H1 (cell line): Measurements from ENCODE around the gene ABI3BP. TPM values are rescaled to one million over a fixed set of nuclear protein-coding genes. Genes with fewer than 3 reads are reported as not detected.

Experiments
- CTCF ChIA-PET: fragments of 300-600 bp; sonication (Branson Sonifier 250); formaldehyde crosslinking; loops from one replicate; lab custom pipeline; 2021; ENCODE audit not compliant: partially characterized antibody; lab: Charles Lee
- POLR2A ChIA-PET: fragments of 300-600 bp; sonication (Branson Sonifier 250); formaldehyde crosslinking; loops from one replicate; lab custom pipeline; 2021; ENCODE audit warnings: inconsistent platforms; ENCODE audit not compliant: partially characterized antibody; lab: Charles Lee
- DNase-seq, 2 experiments: peaks; one replicate each; pipeline versions ENCODE4 v3.0.0 to v3.0.0-alpha.2; 2010 to 2022; ENCODE audit warnings: low spot score in 2 of 2, low read depth in 1 of 2, mixed read lengths in 1 of 2
- FAIRE-seq: peaks from 2 replicates; lab custom pipeline; 2011; peaks lifted over from hg19 to GRCh38; lab: Jason Lieb, UNC
- H2AFZ ChIP-seq: 2 replicates; pipeline ENCODE4 v1.8.1; 2012; ENCODE audit warnings: low read length, inconsistent platforms
- H2AK5ac ChIP-seq: 2 replicates; pipeline ENCODE4 v1.6.1; 2013; ENCODE audit warnings: low read depth, low read length
- H2BK120ac ChIP-seq: replicated peaks from 2 replicates; pipeline ENCODE3; 2013; ENCODE audit warnings: low read depth, low read length, inconsistent platforms
- H2BK12ac ChIP-seq: 2 replicates; pipeline ENCODE4 v1.6.1; 2013; ENCODE audit warnings: low read depth, low read length
- H2BK15ac ChIP-seq: 2 replicates; pipeline ENCODE4 v1.6.1; 2013; ENCODE audit warnings: low read length
- H2BK20ac ChIP-seq: 2 replicates; pipeline ENCODE4 v1.6.1; 2013; ENCODE audit warnings: low read length
- H2BK5ac ChIP-seq: 2 replicates; pipeline ENCODE4 v1.6.1; 2013; ENCODE audit warnings: low read depth, low read length
- H3K14ac ChIP-seq: 2 replicates; pipeline ENCODE4 v1.6.1; 2013; ENCODE audit warnings: inconsistent platforms; ENCODE audit not compliant: insufficient read length
- H3K18ac ChIP-seq: 2 replicates; pipeline ENCODE4 v1.6.1; 2013; ENCODE audit warnings: low read length; ENCODE audit errors: extremely low read depth
- H3K23ac ChIP-seq: 2 replicates; pipeline ENCODE4 v1.6.1; 2013; ENCODE audit warnings: inconsistent platforms; ENCODE audit not compliant: insufficient read length
- H3K23me2 ChIP-seq: 2 replicates; pipeline ENCODE4 v1.6.1; 2013; ENCODE audit warnings: low read depth, low read length
- H3K27ac ChIP-seq: 2 replicates; pipeline ENCODE4 v1.6.1; 2011; ENCODE audit warnings: low read depth, low read length, inconsistent platforms
- H3K27me3 ChIP-seq, 4 experiments: replicated peaks in 1 of 4; 1 replicate in 1 of 4; 2 replicates in 3 of 4; pipeline versions ENCODE4 v1.6.1 to v1.8.1; 2011 to 2013; ENCODE audit warnings: low read length in 3 of 4, mild to moderate bottlenecking in 3 of 4, inconsistent platforms in 2 of 4, mixed read lengths in 2 of 4, moderate library complexity in 1 of 4; ENCODE audit not compliant: control insufficient read depth in 3 of 4, insufficient read depth in 3 of 4; ENCODE audit errors: extremely low read depth in 1 of 4
- H3K36me3 ChIP-seq, 4 experiments: 2 replicates each; pipeline versions ENCODE4 v1.6.1 to v1.8.1; 2011 to 2013; ENCODE audit warnings: mild to moderate bottlenecking in 4 of 4, low read length in 3 of 4, moderate library complexity in 2 of 4, control low read depth in 1 of 4, inconsistent platforms in 1 of 4; ENCODE audit not compliant: insufficient read depth in 4 of 4, control insufficient read depth in 2 of 4
- H3K4ac ChIP-seq: replicated peaks from 2 replicates; pipeline ENCODE3; 2013; ENCODE audit warnings: low read length, low read depth, mixed read lengths, inconsistent platforms; ENCODE audit not compliant: insufficient read length
- H3K4me1 ChIP-seq, 4 experiments: replicated peaks in 1 of 4; 1 replicate in 1 of 4; 2 replicates in 3 of 4; pipeline versions ENCODE4 v1.6.1 to v1.8.1; 2011 to 2013; ENCODE audit warnings: low read length in 3 of 4, inconsistent platforms in 2 of 4, mixed read lengths in 1 of 4; ENCODE audit not compliant: insufficient read depth in 4 of 4, control insufficient read depth in 3 of 4
- H3K4me2 ChIP-seq, 2 experiments: 2 replicates each; pipeline versions ENCODE4 v1.6.1 to v1.8.1; 2011 to 2013; ENCODE audit warnings: low read depth in 2 of 2, low read length in 2 of 2, control low read depth in 1 of 2, inconsistent platforms in 1 of 2, mild to moderate bottlenecking in 1 of 2; ENCODE audit not compliant: insufficient read depth in 1 of 2
- H3K4me3 ChIP-seq, 4 experiments: fragments of 200-600, 300-600 bp in 1 of 4; sonication (generic), shearing (Covaris generic), sonication (Bioruptor Twin) in 1 of 4; 2 replicates each; pipeline versions ENCODE4 v1.5.1 to v1.8.1; 2011 to 2016; ENCODE audit warnings: low read length in 4 of 4, low read depth in 3 of 4, control low read depth in 2 of 4, inconsistent platforms in 2 of 4, mild to moderate bottlenecking in 2 of 4, mixed read lengths in 1 of 4, moderate library complexity in 1 of 4; ENCODE audit not compliant: insufficient read depth in 2 of 4; ENCODE audit errors: extremely low read depth in 1 of 4
- H3K56ac ChIP-seq: replicated peaks from 2 replicates; pipeline ENCODE3; 2013; ENCODE audit warnings: low read depth, mild to moderate bottlenecking, mixed read lengths, low read length, inconsistent platforms; ENCODE audit not compliant: insufficient read length
- H3K79me1 ChIP-seq: 2 replicates; pipeline ENCODE4 v1.6.1; 2013; ENCODE audit warnings: low read depth, low read length, control low read depth
- H3K79me2 ChIP-seq, 2 experiments: 2 replicates each; pipeline versions ENCODE4 v1.6.1 to v1.8.1; 2012 to 2013; ENCODE audit warnings: low read length in 2 of 2, mild to moderate bottlenecking in 2 of 2, inconsistent platforms in 1 of 2; ENCODE audit not compliant: insufficient read depth in 2 of 2, control insufficient read depth in 1 of 2
- H3K9ac ChIP-seq, 4 experiments: replicated peaks in 1 of 4; 1 replicate in 1 of 4; 2 replicates in 3 of 4; pipeline versions ENCODE4 v1.6.1 to v1.8.1; 2011 to 2013; ENCODE audit warnings: low read depth in 3 of 4, low read length in 3 of 4, control low read depth in 2 of 4, mild to moderate bottlenecking in 2 of 4, moderate library complexity in 2 of 4, inconsistent platforms in 1 of 4; ENCODE audit errors: extremely low read depth in 1 of 4
- H3K9me3 ChIP-seq, 2 experiments: 2 replicates each; pipeline versions ENCODE4 v1.6.1 to v1.8.1; 2012 to 2013; ENCODE audit warnings: mild to moderate bottlenecking in 2 of 2, moderate library complexity in 2 of 2, control low read depth in 1 of 2, inconsistent platforms in 1 of 2, low read depth in 1 of 2, low read length in 1 of 2, mixed read lengths in 1 of 2; ENCODE audit not compliant: insufficient read depth in 2 of 2
- H4K20me1 ChIP-seq, 2 experiments: replicated peaks in 1 of 2; 2 replicates each; pipeline versions ENCODE3 to v1.8.1; 2011 to 2013; ENCODE audit warnings: inconsistent platforms in 2 of 2, low read length in 2 of 2, mild to moderate bottlenecking in 1 of 2; ENCODE audit not compliant: insufficient read depth in 2 of 2, control insufficient read depth in 1 of 2
- H4K5ac ChIP-seq: 2 replicates; pipeline ENCODE4 v1.6.1; 2013; ENCODE audit warnings: low read length, low read depth, mixed read lengths, inconsistent platforms; ENCODE audit not compliant: insufficient read length
- H4K8ac ChIP-seq: 2 replicates; pipeline ENCODE4 v1.8.0; 2013; ENCODE audit warnings: mild to moderate bottlenecking, moderate library complexity, low read length, inconsistent platforms; ENCODE audit not compliant: insufficient read depth; ENCODE audit errors: extremely low read depth
- H4K91ac ChIP-seq: replicated peaks from 2 replicates; pipeline ENCODE3; 2013; ENCODE audit warnings: low read length, mixed read lengths, inconsistent platforms; ENCODE audit not compliant: insufficient read length
- ATF2 ChIP-seq: IDR thresholded peaks from 2 replicates; pipeline ENCODE4 v1.6.1; 2012; ENCODE audit warnings: low read length, inconsistent platforms
- BACH1 ChIP-seq: IDR thresholded peaks from 2 replicates; pipeline ENCODE4 v1.6.1; 2012; ENCODE audit warnings: low read length, improper control_type of control experiment
- CBX5 ChIP-seq: fragments of 300-800, 300-1000 bp; sonication (generic); IDR thresholded peaks from 2 replicates; pipeline ENCODE4 v1.7.1; 2016; ENCODE audit warnings: antibody characterized with exemption, low read length, low read depth
- CTBP2 ChIP-seq: IDR thresholded peaks from 2 replicates; pipeline ENCODE4 v1.7.0; 2011; ENCODE audit warnings: borderline replicate concordance, mild to moderate bottlenecking, moderate library complexity, mixed read lengths, low read length; ENCODE audit not compliant: insufficient read depth, insufficient read length
- FOSL1 ChIP-seq: IDR thresholded peaks from 2 replicates; pipeline ENCODE4 v1.6.1; 2011; ENCODE audit warnings: mild to moderate bottlenecking, low read depth, low read length, moderate library complexity; ENCODE audit not compliant: insufficient read depth
- HDAC6 ChIP-seq: IDR thresholded peaks from one replicate; pipeline ENCODE4 v1.7.1; 2012; ENCODE audit warnings: low read depth, mild to moderate bottlenecking, inconsistent platforms, low read length, moderate library complexity
- JUND ChIP-seq: IDR thresholded peaks from 2 replicates; pipeline ENCODE4 v1.6.1; 2011; ENCODE audit warnings: mild to moderate bottlenecking, improper control_type of control experiment, low read length
- SIRT6 ChIP-seq: IDR thresholded peaks from one replicate; pipeline ENCODE4 v1.7.1; 2012; ENCODE audit warnings: low read length, inconsistent platforms
- SP4 ChIP-seq: IDR thresholded peaks from 2 replicates; pipeline ENCODE4 v1.6.1; 2012; ENCODE audit warnings: low read length, inconsistent platforms
- TAF1 ChIP-seq: IDR thresholded peaks from 2 replicates; pipeline ENCODE4 v1.6.1; 2011; ENCODE audit warnings: mild to moderate bottlenecking, low read depth, low read length
- TAF7 ChIP-seq: optimal IDR thresholded peaks from 2 replicates; pipeline ENCODE3; 2011; ENCODE audit warnings: low read depth, mild to moderate bottlenecking, inconsistent platforms, low read length, moderate library complexity, borderline replicate concordance
- USF2 ChIP-seq: IDR thresholded peaks from 2 replicates; pipeline ENCODE4 v1.6.1; 2011; ENCODE audit warnings: low read length, improper control_type of control experiment
- WGBS, 2 experiments: shearing (Covaris generic) in 1 of 2; methylation state at CpG; one replicate each; pipeline versions ENCODE4 v1.1.6 to v1.1.7; 2013 to 2015; ENCODE audit warnings: low lambda C conversion rate in 2 of 2, mixed read lengths in 2 of 2, inconsistent platforms in 1 of 2, low coverage in 1 of 2, missing lambda C conversion rate in 1 of 2; ENCODE audit not compliant: insufficient replicate concordance in 2 of 2, insufficient coverage in 1 of 2, insufficient read length in 1 of 2; ENCODE audit errors: extremely low coverage in 1 of 2, missing lambda C conversion rate in 1 of 2; 5-methylcytosine and 5-hydroxymethylcytosine counted together
- polyA plus RNA-seq, 7 experiments: library from polyadenylated mRNA; depleted of rRNA in 3 of 7; stranded (reverse) in 5 of 7; unstranded in 2 of 7; fragments of >200 nt in 5 of 7; fragments of 200-250 nt in 2 of 7; gene quantifications; 1 replicate in 5 of 7; 2 replicates in 1 of 7; 4 replicates in 1 of 7; pipeline versions ENCODE4 v1.2.1 to v1.2.3, GENCODE V29; 2011 to 2013; ENCODE audit warnings: missing spikeins in 2 of 7, mixed read lengths in 2 of 7
- total RNA-seq: library from RNA; stranded (reverse); fragmentation: NEBNext Ultra II Directional; extraction: Animal tissue kit (Norgen Biotek cat#: 25700); gene quantifications from 2 replicates; pipeline ENCODE4 v1.2.1, GENCODE V29; 2021

Gene ABI3BP
- total and polyA plus RNA-seq, 2 of the 8 experiments (the other 6 are each of a cell fraction or from before 2014, with no cell fraction given) = 0.08 to 0.32 TPM

GRCh38 chr3:100936931-100937330 lies 56.3 kb downstream of the ABI3BP start:
- CTCF ChIA-PET = interaction anchor here (1.0 kb wide), 1 partner anchor 169 kb away, joined by 3 read pairs; no protein-coding TSS in a partner anchor
- no peak for TF ChIP-seq TAF1
- TF ChIP-seq CTBP2 = no peak
- TF ChIP-seq HDAC6 = no peak
- TF ChIP-seq TAF7 = no peak
- TF ChIP-seq SIRT6 = no peak
- no peak for TF ChIP-seq SP4
- no peak for TF ChIP-seq FOSL1
- TF ChIP-seq USF2 = no peak
- no peak for TF ChIP-seq ATF2
- TF ChIP-seq CBX5 = no peak
- no peak for TF ChIP-seq JUND
- TF ChIP-seq BACH1 = no peak

More at GRCh38 chr3:100936931-100937330, 56.3 kb downstream of the ABI3BP start:
- H4K5ac ChIP-seq = no peak overlapping the region
- POLR2A ChIA-PET = no interaction called here
- H3K23ac ChIP-seq = no peak overlapping the region
- no peak overlapping the region for H3K56ac ChIP-seq
- DNase-seq (no peak), FAIRE-seq (no peak)
- H3K4ac ChIP-seq = no peak overlapping the region
- peaks cover 0 to 3% (median 0%) of the 10 kb centered on the region in 4 experiments; a peak in 1 of 7 replicates for H3K4me1 ChIP-seq
- no peaks in the 10 kb centered on the region for H3K79me2 ChIP-seq
- H2BK120ac ChIP-seq = no peak overlapping the region
- no peak overlapping the region for H2AFZ ChIP-seq
- H3K27me3 ChIP-seq = no peaks in the 10 kb centered on the region
- H3K18ac ChIP-seq = no peak overlapping the region
- no peak overlapping the region for H2BK20ac ChIP-seq
- no peak overlapping the region for H3K27ac ChIP-seq
- no peak overlapping the region for H2BK12ac ChIP-seq
- no peaks in the 10 kb centered on the region for H3K79me1 ChIP-seq
- no peak overlapping the region for H4K91ac ChIP-seq
- H3K14ac ChIP-seq = no peak overlapping the region
- H3K9ac ChIP-seq = no peak overlapping the region
- H3K4me2 ChIP-seq = no peak overlapping the region
- H3K4me3 ChIP-seq = no peak overlapping the region
- no peak overlapping the region for H4K8ac ChIP-seq
- H4K20me1 ChIP-seq = no peaks in the 10 kb centered on the region
- H2BK15ac ChIP-seq = no peak overlapping the region
- H2BK5ac ChIP-seq = no peak overlapping the region
- H3K9me3 ChIP-seq = no peaks in the 10 kb centered on the region
- 81% methylated on average over 1 of the region's 1 CpG; no CpG with 5 or more reads in 1 of the 2 experiments for WGBS, 2 experiments
- H3K36me3 ChIP-seq = no peaks in the 10 kb centered on the region
- no peaks in the 10 kb centered on the region for H3K23me2 ChIP-seq
- H2AK5ac ChIP-seq = no peak overlapping the region
